DOHH2 (cell line): ENCODE data around the gene USP10.

Experiments
- EZH2phosphoT487 ChIP-seq: fragments of 200-600 bp; sonication (generic); IDR thresholded peaks from 2 replicates; pipeline ENCODE4 v1.6.1; 2017; ENCODE audit warnings: borderline replicate concordance, mild to moderate bottlenecking, antibody characterized with exemption, low read length, moderate library complexity, mixed read lengths
- TF ChIP-seq, protein P1 (sequence below): fragments of 200-600 bp; sonication (generic); IDR thresholded peaks from one replicate; pipeline ENCODE4 v1.5.1; 2014; ENCODE audit warnings: antibody characterized with exemption, mild to moderate bottlenecking, low read depth, low read length; ENCODE audit not compliant: poor library complexity, severe bottlenecking

GRCh38 chr16:84739349-84740124 lies 39.7 kb downstream of the USP10 start:
- TF ChIP-seq, protein P1, sequence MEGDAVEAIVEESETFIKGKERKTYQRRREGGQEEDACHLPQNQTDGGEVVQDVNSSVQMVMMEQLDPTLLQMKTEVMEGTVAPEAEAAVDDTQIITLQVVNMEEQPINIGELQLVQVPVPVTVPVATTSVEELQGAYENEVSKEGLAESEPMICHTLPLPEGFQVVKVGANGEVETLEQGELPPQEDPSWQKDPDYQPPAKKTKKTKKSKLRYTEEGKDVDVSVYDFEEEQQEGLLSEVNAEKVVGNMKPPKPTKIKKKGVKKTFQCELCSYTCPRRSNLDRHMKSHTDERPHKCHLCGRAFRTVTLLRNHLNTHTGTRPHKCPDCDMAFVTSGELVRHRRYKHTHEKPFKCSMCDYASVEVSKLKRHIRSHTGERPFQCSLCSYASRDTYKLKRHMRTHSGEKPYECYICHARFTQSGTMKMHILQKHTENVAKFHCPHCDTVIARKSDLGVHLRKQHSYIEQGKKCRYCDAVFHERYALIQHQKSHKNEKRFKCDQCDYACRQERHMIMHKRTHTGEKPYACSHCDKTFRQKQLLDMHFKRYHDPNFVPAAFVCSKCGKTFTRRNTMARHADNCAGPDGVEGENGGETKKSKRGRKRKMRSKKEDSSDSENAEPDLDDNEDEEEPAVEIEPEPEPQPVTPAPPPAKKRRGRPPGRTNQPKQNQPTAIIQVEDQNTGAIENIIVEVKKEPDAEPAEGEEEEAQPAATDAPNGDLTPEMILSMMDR, result no peak
- no peak for TF ChIP-seq EZH2phosphoT487
